GM18520 (cell line): ENCODE measurements around the gene ZMYND10.
A peak's percentile ranks its signal among the peaks of the same experiment; 100 is the strongest.
"Not testable (repeated sequence)": the region's sequence is repeated elsewhere in the genome, so short reads cannot be mapped to it uniquely, and the experiment has no call there.

Experiments
- ATAC-seq: cut with Tn5 transposase; IDR thresholded peaks from one replicate; pipeline ENCODE4 v1.9.1; 2021; ENCODE audit not compliant: unreplicated experiment

ZMYND10 gene

DNA sequence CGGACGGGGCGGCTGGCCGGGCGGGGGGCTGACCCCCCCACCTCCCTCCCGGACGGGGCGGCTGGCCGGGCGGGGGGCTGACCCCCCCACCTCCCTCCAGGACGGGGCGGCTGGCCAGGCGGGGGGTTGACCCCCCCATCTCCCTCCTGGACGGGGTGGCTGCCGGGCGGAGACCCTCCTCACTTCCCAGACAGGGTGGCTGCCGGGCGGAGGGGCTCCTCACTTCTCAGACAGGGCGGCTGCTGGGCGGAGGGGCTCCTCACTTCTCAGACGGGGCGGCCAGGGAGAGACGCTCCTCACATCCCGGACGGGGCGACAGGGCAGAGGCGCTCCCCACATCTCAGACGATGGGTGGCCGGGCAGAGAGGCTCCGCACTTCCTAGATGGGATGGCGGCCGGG is 33.5 kb downstream of the ZMYND10 start:
- not testable (repeated sequence) for ATAC-seq

DNA sequence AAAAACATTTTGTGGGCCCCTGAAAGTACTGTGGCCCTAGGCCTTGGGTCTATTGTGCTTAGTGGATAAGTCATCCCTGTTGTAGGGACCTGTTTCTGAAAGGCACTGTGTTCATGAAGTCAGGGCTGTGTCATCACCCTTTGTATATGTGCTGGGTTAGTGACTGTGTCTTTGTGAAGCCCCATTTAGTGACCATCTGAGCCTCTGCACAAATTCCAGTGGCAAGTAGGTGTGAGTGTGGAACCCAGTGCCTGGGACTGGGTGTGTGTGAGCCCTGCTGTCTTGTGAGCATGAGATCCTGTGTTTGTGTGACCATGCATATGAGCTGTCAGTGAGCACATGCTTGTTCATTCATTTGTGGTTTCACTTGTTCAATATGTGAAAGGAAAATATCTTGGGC is 40.9 kb downstream of the ZMYND10 start:
- no peak for ATAC-seq

DNA sequence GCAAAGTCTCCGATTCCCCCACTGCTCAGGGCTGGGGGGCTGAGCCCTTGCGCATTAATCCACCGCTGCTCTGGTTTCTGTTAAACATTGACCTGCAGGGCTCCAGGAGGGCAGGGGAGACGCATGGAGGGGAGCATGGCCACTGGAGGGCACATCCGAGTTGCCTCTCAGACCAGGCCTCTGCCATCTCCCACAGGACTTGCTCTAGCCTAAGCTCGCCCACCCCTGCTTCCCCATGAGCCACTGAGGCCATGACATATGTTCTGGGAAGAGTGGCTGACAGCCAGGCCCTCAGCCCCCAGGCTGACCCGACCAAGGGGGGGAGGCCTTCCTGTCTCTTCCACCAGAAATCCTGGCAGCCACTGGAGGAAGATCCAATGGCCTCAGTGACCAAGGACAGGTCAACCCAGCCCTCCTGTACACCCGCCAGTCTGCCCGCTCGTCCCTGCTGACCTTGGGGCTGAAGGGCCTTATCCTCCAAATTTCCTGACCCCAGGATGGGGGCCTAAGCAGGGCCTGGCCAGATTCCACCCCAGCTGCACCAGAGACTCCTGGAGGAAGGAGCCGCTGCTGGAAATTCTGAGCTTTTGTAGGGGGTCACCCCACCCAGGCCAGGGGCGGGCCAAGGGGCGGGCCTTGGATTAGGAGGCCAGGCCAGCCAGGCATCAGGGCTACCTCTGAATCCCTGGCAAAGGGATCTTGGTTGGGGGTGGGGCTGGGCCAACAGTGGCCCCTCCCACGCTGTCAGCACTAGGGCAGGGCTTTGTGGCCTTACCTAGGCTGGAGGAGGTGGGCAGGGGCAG is 42.3 kb downstream of the ZMYND10 start, which contains the start of gene HYAL1:
Gene HYAL1, minus strand, starts transcription at position 562 of the 803 bp plus-strand sequence. CDS start 618 bp downstream, outside the sequence.
- no peak for ATAC-seq

DNA sequence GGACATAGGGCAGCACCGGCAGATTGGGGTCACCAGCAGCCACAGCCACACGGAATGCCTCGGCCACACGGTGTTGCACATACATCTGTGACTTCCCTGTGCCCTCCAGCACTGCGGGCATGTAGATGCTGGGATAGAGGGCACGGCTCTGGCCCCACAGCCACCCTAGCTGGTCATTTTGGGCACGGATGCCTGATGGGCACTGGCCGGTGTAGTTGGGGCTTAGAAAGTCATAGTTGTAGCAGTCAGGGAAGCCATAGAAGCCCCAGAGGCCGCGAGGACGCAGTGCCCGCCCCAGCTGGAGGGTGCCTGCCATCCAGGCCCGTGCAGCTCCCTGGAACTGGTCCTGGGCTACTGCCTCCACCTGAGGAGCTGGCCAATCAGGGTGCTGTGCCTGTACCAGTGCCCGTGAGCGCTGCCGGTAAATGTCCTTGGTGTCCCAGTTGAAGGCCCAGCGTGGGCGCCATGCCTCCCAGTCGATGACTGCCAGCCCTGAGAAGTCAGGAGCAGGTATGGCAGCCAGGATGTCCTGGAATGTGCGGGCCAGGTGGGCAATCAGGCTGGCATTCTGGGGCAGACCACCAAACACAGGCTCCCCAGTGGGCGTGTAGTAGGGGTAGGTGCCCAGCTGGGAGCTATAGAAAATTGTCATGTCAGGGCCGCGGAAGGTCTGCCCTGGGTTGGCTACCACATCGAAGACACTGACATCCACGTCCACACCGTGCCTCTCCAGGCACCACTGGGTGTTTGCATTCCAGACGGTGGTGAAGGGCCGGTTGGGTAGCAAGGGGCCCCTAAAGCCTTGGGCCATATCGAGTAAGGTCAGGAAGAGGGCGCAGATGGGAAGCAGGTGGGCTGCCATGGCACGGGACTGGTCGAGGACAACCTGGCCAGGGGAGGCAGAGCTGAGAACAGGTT is 43.2 kb downstream of the ZMYND10 start:
- ATAC-seq: no peak

- ATAC-seq: no peak
Observed at GRCh38 chr3:50300681-50301254, 44.8 kb downstream of the ZMYND10 start.

DNA sequence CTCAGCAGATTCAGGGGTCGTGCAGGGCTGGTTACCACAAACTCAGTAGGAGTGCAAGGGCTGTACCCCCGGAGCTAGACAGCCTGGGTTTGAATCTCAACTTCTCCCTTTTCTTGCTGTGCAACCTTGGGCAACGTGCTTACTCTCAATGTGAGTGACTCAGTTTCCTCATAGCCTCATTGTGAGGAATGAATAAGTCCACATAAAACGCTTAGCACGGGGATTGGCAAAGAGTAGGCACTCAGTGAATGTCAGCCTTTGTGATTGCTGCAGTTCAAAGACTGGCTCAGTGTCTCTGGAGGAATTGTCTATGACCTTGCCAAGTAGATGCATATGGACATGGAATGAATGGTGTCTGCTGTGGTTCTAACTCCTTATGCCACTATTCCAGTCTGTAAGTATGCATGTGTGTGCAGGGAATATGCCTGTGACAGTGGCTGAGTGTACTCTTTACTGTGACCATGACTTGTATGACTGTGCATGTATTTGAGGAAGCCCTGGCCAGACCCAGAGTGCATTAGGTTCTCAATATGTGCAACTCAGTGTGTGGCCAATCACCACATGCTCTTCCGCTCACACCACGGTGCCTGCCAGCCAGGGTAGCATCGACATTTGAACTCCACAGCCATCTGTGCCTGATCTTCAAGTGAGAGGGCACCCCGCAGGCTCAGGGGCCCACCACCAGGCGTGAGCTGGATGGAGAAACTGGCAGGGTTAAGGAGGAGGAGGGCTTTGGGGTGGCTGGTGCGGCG is 45.4 kb downstream of the ZMYND10 start:
- no peak for ATAC-seq

- ATAC-seq: no peak
Observed at GRCh38 chr3:50299638-50299928, 45.9 kb downstream of the ZMYND10 start.

DNA sequence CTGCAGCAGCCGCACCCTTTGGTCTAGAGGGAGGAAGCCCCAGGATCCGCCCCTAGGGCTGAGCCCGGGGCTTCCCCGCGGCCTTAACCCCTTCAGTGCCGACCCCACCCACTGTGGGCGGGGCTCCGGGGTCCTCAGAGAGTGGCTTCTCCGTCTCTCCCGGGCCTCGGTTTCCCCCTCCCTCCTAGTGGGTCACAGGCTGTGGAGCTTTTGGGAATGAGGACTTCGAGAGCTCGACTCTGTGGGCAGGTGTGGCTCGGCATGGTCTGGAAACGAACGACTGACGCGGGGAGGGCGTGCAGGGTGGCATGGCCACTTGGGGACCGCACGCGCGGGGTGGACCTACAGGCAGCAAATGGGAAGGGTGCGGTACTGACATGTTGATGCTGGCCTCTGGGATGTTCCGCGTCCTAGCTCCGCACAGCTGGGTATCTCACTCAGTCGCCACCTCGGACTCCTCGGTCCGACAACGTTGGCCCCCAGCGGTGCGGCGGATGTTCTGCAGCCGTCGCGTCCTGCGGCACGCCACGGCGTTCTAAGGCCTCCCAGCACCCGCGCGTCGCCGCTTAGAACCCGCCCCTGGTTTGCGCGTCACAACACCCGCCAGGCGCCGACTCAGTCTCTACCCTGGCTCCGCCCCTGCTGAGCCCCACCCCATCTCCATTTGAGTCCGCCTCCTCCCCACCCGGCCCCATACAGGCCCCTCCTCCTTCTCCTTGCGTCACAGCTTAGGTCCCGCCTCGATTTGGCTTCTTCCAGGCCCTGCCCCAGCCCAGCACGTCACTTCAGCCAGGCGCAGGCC is 46.5 kb downstream of the ZMYND10 start, which contains the start of the genes HYAL3 and NAA80:
Gene HYAL3, minus strand, starts transcription at position 570 of the 802 bp plus-strand sequence. CDS start 3,803 bp downstream, outside the sequence.
Gene NAA80, minus strand, starts transcription at position 570 of the 802 bp plus-strand sequence. CDS start 1,942 bp downstream, outside the sequence.
- peak; percentile 72 for ATAC-seq

DNA sequence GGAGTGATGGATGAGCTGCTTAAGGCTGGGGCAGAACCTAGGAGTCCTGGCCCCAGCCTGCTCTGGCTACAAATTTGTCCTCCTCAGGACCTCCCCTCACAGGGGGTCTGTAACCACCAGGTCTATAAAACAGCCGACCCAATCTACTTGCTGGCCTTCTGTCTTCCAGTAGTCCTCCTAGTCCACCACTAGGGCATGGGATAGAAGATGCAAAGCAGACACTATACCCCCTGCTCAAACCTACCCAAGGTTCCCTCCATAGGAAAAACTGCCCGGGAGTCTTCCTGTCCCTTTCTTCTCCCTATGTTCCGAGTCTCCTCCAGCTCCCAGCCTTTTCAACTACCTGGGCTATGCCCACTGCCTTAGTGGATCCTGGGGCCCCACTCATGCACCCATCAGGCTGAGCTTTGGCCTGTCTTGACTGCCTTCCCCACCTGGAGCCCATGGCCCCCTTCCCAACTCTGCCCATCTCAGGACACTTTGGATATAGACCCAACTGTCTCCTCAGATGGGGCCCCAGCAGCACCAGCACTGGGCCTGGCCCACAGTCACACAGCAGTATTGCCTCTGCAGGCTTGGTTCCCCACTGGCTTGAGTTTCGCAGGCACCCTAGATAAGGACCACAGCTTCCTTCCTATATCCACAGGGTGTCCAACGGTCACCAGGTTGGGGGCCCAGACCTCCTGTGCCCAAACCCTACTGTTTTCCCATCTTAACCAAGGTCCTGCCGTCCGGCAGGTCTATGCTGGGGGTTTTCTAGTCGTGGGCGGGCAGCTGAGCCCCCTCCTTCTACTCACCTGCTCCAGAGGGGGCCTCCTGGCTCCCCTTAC is 47.4 kb downstream of the ZMYND10 start:
- no peak for ATAC-seq

DNA sequence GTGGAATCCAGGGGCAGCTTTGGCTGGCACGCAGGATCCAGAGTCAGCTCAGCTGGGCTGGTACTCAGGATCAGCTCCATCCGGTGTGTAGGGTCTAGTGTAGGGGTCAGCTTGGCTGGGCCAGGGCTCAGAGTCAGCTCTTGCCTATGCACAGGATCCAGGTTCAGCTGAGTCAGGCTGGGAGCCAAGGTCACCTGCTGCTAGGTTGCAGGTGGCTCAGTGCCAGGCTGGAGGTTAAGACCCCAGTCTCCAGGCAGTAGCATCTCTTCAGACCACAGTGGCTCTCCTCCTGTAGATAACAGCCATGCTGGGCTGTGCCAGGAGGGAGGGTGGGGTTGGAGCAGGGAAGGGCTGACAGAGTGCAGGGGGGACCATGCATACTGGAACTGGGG is 48.2 kb downstream of the ZMYND10 start:
- no peak for ATAC-seq

GRCh38 chr3:50296721-50297383 is 48.7 kb downstream of the ZMYND10 start:
- ATAC-seq: no peak

DNA sequence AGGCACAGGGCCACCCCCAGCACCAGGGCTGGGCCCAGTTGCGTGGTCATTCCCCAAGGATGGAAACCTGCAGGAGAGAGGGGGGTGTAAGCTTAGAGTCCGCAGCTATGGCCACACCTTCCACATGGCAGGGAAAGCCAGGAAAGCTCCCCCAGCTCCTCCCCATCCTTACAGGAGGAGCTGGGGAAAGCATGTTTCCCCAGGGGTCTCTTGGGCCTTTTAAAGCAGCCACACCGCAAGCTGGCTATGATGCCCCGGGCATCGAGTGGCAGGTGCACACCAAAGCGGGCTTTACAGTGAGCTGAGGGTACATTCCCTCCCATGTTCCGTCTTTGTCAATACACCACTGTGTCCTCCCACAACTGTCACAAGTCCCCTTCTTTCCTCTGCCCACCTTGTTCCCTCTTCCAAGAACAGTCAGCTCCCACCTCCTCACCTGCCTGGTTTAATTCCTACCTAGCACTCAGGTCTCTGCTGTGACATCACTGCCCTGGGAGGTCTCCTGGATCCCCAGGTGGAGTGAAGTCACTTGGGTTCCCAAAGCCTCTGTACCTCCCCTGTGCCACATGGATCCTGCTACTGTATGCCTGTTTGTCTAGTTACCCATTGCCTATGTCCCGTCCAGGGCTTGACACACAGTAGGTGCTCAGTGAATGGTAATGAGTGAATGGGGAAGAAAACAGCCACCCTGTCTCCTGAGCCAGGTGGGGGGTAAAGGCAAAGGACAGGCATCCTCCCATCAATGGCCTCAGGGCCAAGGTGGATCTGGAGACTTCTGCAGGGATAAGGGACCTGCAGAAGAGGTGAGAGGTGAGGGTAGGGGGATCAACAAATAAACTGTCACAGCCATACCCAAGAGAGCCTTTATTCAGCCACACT is 49.7 kb downstream of the ZMYND10 start:
- no peak for ATAC-seq

DNA sequence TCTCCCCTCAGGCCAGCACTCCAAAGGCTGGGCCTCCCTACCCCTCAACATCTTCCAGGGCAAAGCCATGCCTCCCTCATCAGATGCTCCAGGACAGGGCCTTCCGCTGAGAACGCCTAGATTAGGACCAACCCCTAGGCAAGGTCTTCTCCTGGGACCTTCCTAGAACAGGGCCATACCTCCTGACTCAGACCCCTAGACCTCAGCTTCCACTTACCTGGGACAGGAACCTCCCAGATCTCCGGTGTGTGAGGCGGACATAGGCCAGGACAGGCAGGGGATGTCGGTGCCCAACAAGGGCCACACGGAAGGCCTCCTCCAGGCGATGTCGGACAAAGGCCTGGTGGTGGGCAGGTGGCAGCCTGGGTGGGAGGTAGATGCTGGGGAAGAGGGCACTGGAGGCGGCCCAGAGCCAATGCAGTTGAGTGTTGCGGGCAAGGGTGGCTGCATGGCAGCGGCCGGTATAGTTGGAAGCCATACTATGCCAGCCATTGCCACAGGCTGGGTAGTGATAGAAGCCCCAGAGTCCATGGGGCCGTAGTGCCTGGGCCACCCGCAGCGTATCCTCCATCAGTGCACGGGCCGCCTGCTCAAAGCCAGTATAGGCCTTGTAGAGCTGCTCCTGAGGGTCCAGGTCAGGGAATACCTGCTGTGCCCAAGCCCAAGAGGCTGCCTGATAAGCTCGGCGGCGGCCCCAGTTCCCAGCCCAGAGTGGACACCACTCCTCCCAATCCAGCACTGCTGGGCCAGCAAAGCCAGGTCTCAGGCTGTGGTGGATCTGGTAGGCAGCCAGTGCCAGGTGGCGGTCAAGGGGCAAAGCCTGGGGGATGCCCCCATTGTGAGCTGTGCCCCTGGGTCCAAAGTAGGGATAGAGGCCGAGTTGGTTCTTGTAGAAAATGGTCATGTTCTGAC is 50.8 kb downstream of the ZMYND10 start:
- ATAC-seq: no peak

GRCh38 chr3:50294089-50294488 is 51.4 kb downstream of the ZMYND10 start:
- no peak for ATAC-seq

DNA sequence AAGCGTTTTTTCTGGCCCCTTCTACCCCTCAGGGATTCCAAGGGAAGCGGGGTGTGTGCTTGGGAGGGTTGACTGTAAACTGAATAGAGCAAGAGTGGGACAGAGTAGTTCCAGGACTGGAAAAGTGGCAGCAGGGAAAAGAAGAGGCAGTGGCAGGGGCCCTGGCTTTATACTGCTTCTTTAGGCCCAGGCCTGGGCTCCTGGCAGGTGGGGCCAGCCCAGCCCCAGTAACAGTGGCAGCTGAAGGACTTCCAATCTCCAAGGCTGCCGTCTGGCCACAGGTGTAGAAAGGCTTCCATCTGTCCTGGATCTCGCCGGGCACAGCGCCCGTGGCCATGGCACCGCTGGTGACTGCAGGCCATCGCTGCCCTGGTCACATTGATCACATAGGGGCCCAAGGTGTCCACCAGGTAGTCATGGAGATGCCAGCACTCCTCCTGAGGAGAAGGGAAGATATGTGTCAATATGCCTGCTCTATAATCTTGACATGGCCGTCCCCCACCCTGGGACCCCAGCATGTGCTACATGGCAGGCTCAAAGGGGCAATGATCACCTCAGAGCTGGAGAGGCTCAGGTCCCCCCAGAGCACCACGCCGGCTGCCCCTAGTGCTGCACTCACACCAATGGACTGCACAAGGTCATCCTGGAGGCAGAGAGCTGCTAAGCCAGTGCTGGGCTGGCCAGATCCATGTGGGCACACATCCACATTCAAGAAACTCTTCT is 52.3 kb downstream of the ZMYND10 start:
- no peak for ATAC-seq
